ENCODE data around the gene DACT2. TPM values are rescaled to one million over a fixed set of nuclear protein-coding genes. Genes with fewer than 3 reads are reported as not detected.

Gene DACT2
- total RNA-seq, 6 experiments from 2014 or later = not detected

GRCh38 chr6:168264593-168265335 is 54.8 kb downstream of the DACT2 start:
- Mint-ChIP-seq H3K9me3 (peaks cover 43% of the 10 kb centered on the region), H3K4me1 (ENCODE audit: low read depth) (no peaks in the 10 kb centered on the region)
- no peak for DNase-seq

GRCh38 chr6:168263351-168263905 is 56.1 kb downstream of the DACT2 start:
- peaks cover 13% of the 10 kb centered on the region for H3K36me3 Mint-ChIP-seq (ENCODE audit: low read depth)
- H3K4me3 Mint-ChIP-seq = no peak overlapping the region
- no peak for TF ChIP-seq CTCF (IDR thresholded peaks at IDR 0.05)
- no peak overlapping the region for H3K27ac Mint-ChIP-seq
- no peak for DNase-seq
- no peaks in the 10 kb centered on the region for H3K4me1 Mint-ChIP-seq (ENCODE audit: low read depth)
- H3K27me3 Mint-ChIP-seq (ENCODE audit: insufficient read depth) = peaks cover 10% of the 10 kb centered on the region
- peaks cover 54% of the 10 kb centered on the region for H3K9me3 Mint-ChIP-seq

More at GRCh38 chr6:168264593-168265335, 54.8 kb downstream of the DACT2 start:
- no peak for TF ChIP-seq CTCF (IDR thresholded peaks at IDR 0.05)
- H3K27ac Mint-ChIP-seq = no peak overlapping the region
- peaks cover 10% of the 10 kb centered on the region for H3K27me3 Mint-ChIP-seq (ENCODE audit: insufficient read depth)
- H3K36me3 Mint-ChIP-seq (ENCODE audit: low read depth) = peaks cover 5% of the 10 kb centered on the region
- no peak overlapping the region for H3K4me3 Mint-ChIP-seq

- Mint-ChIP-seq H3K4me3 (no peak overlapping the region), H3K9me3 (peaks cover 63% of the 10 kb centered on the region), H3K27ac (no peak overlapping the region), H3K36me3 (ENCODE audit: low read depth) (peaks cover 13% of the 10 kb centered on the region), H3K27me3 (ENCODE audit: insufficient read depth) (peaks cover 6% of the 10 kb centered on the region), H3K4me1 (ENCODE audit: low read depth) (no peaks in the 10 kb centered on the region)
- TF ChIP-seq CTCF (IDR thresholded peaks at IDR 0.05) = no peak
- no peak for DNase-seq
Measured at GRCh38 chr6:168261234-168261633, 58.3 kb downstream of the DACT2 start.

- Mint-ChIP-seq H3K36me3 (ENCODE audit: low read depth) (peaks cover 13% of the 10 kb centered on the region), H3K27me3 (ENCODE audit: insufficient read depth) (peaks cover 1% of the 10 kb centered on the region; the same call in 1 of the 2 replicates), H3K4me3 (no peak overlapping the region), H3K9me3 (peaks cover 67% of the 10 kb centered on the region), H3K4me1 (ENCODE audit: low read depth) (no peaks in the 10 kb centered on the region), H3K27ac (no peak overlapping the region)
- no peak for DNase-seq
- no peak for TF ChIP-seq CTCF (IDR thresholded peaks at IDR 0.05)
Measured at GRCh38 chr6:168260420-168260987, 59.1 kb downstream of the DACT2 start.

- no peak for DNase-seq
- H3K27ac Mint-ChIP-seq = no peak overlapping the region
- H3K4me3 Mint-ChIP-seq = no peak overlapping the region
- TF ChIP-seq CTCF (IDR thresholded peaks at IDR 0.05) = no peak
- peaks cover 74% of the 10 kb centered on the region for H3K9me3 Mint-ChIP-seq
- peaks cover 1% of the 10 kb centered on the region; the same call in 1 of the 2 replicates for H3K27me3 Mint-ChIP-seq (ENCODE audit: insufficient read depth)
- H3K36me3 Mint-ChIP-seq (ENCODE audit: low read depth) = peaks cover 13% of the 10 kb centered on the region
- no peaks in the 10 kb centered on the region for H3K4me1 Mint-ChIP-seq (ENCODE audit: low read depth)
Measured at GRCh38 chr6:168258795-168259194, 60.8 kb downstream of the DACT2 start.

All from HFFc6 (cell line).